Dendritic cell treated with granulocyte-macrophage colony-stimulating factor and Interleukin-4, amounts not matched to agents 40 ng/mL and 50 ng/mL, for 4 days (primary cell): Measurements from ENCODE around the gene EYA2.
"Not testable (repeated sequence)": the region's sequence is repeated elsewhere in the genome, so short reads cannot be mapped to it uniquely, and the experiment has no call there.

ENCODE experiments used
- H3K27ac Mint-ChIP-seq: one replicate; pipeline ENCODE4 v1.8.0; 2022; ENCODE audit warnings: mild to moderate bottlenecking, mixed read lengths
- H3K27me3 Mint-ChIP-seq: one replicate; pipeline ENCODE4 v1.8.0; 2022; ENCODE audit warnings: mild to moderate bottlenecking, mixed read lengths
- H3K36me3 Mint-ChIP-seq: one replicate; pipeline ENCODE4 v1.8.0; 2022; ENCODE audit warnings: low read depth, mixed read lengths
- H3K4me1 Mint-ChIP-seq: one replicate; pipeline ENCODE4 v1.8.0; 2022; ENCODE audit warnings: low read depth, mixed read lengths
- H3K4me3 Mint-ChIP-seq: one replicate; pipeline ENCODE4 v1.8.0; 2022; ENCODE audit warnings: mild to moderate bottlenecking, moderate library complexity, mixed read lengths
- H3K9me3 Mint-ChIP-seq: one replicate; pipeline ENCODE4 v1.8.0; 2022; ENCODE audit warnings: mixed read lengths
- intact Hi-C: fragments of 100-400 bp; cut with micrococcal nuclease; formaldehyde crosslinking; loops from one replicate; pipeline ENCODE4 v1.15.0; 2022

EYA2 gene

DNA sequence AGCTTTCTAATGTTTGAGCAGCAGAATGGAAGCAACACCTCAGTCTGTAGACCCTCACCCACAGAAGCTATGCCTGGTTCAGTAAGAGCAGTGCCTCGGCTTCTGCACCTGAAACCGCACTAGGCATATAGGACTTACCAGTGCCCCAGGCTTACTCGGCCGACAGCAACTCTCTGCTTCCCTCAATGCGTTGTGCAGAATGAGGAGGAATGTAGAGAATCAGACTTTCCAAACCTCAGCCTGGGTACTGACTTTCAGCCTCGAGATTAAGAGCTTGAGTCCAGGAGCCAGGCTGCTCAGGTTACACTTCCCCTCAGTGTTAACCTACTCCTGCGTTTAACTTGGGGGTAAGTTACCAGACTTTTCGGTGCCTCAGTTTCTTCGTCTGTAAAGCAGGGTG lies 8.6 kb downstream of the EYA2 start:
- H3K27me3 Mint-ChIP-seq: peaks cover 27% of the 10 kb centered on the region
- no peaks in the 10 kb centered on the region for H3K36me3 Mint-ChIP-seq
- H3K27ac Mint-ChIP-seq: no peak overlapping the region
- H3K4me3 Mint-ChIP-seq: no peak overlapping the region
- intact Hi-C loops: no loop called here
- no peaks in the 10 kb centered on the region for H3K9me3 Mint-ChIP-seq
- H3K4me1 Mint-ChIP-seq: peaks cover 10% of the 10 kb centered on the region

DNA sequence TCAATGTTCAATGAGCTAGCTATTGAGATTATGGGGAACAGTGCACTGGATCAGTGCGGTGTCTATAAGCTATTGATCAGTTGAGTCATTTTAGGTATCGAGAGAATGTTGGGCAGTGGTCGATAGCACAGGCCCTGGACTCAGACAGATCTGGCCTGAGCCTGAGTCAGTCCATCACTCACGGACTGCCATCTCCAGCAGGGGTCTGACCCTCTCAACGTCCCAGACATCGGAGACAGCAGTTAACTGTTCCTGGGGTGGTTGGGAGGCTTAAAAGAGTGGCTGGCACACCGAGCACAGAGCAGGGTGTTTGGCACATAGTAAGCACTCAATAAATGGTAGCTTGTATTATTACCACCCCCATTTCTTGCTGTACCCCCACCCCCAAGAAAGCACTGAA lies 9.3 kb downstream of the EYA2 start:
- Mint-ChIP-seq H3K4me3 (no peak overlapping the region), H3K4me1 (peaks cover 10% of the 10 kb centered on the region), H3K27ac (no peak overlapping the region), H3K27me3 (peaks cover 23% of the 10 kb centered on the region), H3K36me3 (no peaks in the 10 kb centered on the region), H3K9me3 (no peaks in the 10 kb centered on the region)
- intact Hi-C loops: no loop called here

DNA sequence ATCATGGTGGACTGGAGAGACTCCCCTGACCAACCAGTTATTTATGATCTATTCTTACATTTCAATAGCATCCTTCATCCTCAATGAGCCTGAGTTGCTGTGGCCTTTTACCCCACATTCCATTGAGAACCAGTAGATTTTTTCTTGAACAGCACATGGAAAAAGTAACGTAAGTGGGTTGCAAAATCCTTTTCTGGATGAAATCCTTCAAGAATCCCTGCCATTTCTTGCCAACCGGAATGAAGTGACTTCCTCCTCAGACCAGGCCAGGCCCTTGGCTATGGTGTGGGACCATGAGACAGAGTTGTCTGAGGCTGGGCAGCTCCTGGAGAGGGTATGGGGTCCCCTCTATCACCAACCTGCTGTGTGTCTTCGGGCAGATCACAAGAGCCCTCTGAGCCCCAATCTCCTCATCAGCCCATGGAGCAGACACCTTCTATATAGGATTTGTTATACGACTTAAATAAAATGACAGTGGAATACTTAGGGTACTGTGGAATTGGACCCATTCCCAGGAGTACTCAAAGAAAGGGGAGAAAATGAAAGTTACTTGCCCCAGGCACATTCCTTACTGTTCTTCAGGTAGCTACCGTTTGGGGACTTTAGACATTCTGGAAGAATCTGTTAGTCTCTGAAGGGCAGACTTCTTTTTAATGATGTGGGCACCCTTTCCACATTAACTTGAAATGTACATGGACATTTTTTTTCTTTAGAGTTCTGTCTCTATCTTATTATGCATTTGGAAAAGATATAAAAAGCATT lies 10.9 kb downstream of the EYA2 start:
- intact Hi-C loops: no loop called here
- no peak overlapping the region for H3K4me3 Mint-ChIP-seq
- no peaks in the 10 kb centered on the region for H3K36me3 Mint-ChIP-seq
- H3K9me3 Mint-ChIP-seq: peaks cover 9% of the 10 kb centered on the region
- no peak overlapping the region for H3K27ac Mint-ChIP-seq
- H3K27me3 Mint-ChIP-seq: peaks cover 23% of the 10 kb centered on the region
- no peaks in the 10 kb centered on the region for H3K4me1 Mint-ChIP-seq

DNA sequence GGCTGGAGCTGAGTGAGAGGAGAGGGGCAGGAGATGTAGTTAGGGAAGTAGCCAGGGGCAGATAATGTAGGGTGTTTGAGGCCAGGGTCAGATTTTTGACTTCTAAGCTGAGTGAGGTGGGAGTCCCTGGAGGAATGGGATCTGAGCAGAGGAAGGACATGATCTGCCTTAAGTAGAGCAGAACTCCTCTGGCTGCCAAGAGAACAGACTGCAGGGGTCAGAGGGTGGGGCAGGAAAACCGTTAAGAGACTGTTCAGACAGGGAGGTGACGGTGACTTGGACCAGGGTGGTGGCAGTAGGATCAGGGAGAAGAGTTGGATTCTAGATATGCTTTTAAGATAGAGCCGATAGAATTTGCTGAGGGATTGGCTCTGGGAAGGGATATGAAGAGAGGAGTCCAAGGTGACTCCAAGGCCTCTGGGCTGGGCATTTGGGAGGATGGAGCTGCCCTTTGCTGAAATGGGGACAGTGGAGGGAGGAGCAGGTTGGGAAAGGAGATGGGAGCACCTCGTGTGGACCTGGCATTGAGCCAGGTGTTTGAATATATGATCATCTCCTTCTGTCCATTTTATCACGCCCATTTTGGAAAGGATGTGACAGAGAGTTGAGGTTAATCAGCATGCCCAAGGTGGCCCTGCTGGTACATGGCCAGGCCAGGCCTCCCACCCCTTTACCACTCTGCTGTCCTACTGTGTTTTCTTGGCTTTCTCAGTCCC lies 18.8 kb downstream of the EYA2 start:
- Mint-ChIP-seq H3K36me3 (no peaks in the 10 kb centered on the region), H3K9me3 (peaks cover 9% of the 10 kb centered on the region), H3K4me3 (no peak overlapping the region), H3K4me1 (no peaks in the 10 kb centered on the region), H3K27ac (no peak overlapping the region), H3K27me3 (peaks cover 12% of the 10 kb centered on the region)
- intact Hi-C loops: no loop called here

DNA sequence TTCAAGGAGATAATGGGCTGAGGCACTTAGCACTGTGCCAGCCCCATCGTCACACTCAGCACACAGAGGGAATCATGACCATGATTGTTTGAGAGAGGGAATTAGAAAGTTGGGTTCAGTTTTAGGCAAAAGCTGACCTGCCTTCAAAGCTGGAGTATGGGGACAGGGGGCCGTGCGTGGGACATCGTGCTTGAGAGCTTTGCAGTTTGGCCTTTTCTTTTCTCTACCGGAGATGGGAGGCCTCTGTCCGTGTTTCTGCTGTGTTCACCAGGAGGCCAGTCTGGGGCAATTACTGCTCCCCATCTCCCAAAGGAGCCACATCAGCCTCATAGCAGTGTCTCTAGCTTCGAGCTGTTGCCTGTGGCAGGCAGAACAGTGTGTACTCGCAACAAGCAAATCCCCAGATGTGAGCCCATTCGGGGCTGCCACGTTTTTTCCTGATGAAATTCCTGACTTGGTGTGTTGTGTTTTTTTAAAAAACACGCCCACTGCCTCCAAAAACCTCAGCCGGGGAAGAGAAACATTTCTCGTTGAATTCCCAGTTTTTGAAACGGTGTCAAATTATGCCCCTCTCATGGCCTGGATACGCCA lies 20.2 kb downstream of the EYA2 start:
- Mint-ChIP-seq H3K27ac (no peak overlapping the region), H3K4me3 (no peak overlapping the region), H3K4me1 (no peaks in the 10 kb centered on the region), H3K9me3 (peaks cover 14% of the 10 kb centered on the region), H3K27me3 (peaks cover 7% of the 10 kb centered on the region), H3K36me3 (no peaks in the 10 kb centered on the region)
- intact Hi-C loops: no loop called here

DNA sequence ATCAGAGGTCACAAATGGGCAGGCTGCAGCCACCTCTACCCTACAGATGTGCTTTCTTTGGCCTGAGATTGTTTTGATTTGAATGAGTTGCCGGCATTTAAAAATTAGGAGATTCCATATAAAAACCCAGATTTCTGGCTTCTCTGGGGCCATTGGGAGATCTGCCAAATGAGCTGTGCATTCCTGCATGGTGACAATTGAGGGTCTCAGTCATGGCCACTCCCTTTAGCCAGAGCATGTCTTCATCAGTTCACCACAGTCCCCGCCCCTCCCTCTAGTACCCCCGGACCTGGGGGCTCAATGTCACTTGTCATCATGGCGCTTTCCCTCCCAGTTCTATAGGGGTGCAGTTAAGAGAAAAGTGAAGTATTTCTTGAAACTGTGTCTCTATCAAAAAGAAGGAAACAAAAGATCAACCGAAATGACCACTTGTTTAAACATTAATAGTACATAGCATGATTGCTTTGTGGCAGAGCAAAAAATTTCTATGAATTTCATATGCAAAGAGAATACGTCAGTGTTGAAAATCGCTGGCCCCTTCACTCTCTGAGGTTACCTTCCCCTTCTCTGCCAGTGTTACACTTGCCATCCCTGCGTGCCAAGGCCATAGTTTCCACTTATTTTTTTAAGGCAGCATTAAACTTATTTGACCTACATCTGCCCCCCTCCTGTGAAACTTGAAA lies 21.1 kb downstream of the EYA2 start:
- Mint-ChIP-seq H3K27me3 (peaks cover 4% of the 10 kb centered on the region), H3K4me1 (no peaks in the 10 kb centered on the region), H3K36me3 (no peaks in the 10 kb centered on the region), H3K4me3 (no peak overlapping the region), H3K27ac (no peak overlapping the region), H3K9me3 (peaks cover 8% of the 10 kb centered on the region)
- intact Hi-C loops: no loop called here

DNA sequence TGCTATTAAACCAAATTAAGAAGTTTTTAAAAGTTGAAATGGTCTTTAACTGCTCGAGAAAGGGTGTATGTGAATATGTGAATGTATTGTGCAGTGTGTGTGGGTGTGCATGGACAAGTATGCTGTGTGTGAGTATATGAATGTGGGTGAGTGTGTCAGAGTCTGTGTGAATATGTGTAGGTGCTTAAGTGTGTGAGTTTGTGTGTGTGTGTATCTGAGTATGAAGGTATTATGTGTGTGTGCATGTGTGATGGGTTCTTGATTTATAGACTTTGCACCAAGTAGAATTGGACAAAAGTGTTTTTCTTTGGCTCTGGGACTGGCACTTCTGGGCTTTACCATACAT lies 21.6 kb downstream of the EYA2 start:
- H3K9me3 Mint-ChIP-seq: peaks cover 8% of the 10 kb centered on the region

DNA sequence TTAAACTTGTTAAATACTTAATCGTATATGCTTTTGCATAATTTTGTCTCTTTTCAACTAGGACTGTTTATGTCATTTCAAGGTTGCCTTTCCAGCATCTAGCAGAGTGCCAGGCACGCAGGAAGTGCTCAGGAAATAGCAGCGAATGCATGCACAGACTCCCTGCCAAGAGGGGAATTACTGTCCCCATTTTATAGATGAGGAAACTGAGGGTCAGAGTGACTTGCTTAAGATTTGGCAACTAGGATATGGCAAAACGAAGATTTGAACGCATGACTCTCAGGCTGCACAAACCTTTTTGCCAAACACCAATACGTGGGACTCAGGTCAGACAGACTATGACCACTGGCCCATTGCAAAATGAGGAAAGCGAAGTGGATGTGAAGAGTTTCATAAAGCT lies 22.5 kb downstream of the EYA2 start:
- Mint-ChIP-seq H3K27me3 (peaks cover 4% of the 10 kb centered on the region), H3K4me1 (no peaks in the 10 kb centered on the region), H3K9me3 (peaks cover 8% of the 10 kb centered on the region), H3K27ac (no peak overlapping the region), H3K36me3 (no peaks in the 10 kb centered on the region), H3K4me3 (no peak overlapping the region)
- intact Hi-C loops: no loop called here

More for the DNA sequence above, 21.6 kb downstream of the EYA2 start:
- H3K27me3 Mint-ChIP-seq: peaks cover 4% of the 10 kb centered on the region
- no peak overlapping the region for H3K27ac Mint-ChIP-seq
- no peaks in the 10 kb centered on the region for H3K4me1 Mint-ChIP-seq
- intact Hi-C loops: no loop called here
- no peak overlapping the region for H3K4me3 Mint-ChIP-seq
- H3K36me3 Mint-ChIP-seq: no peaks in the 10 kb centered on the region

DNA sequence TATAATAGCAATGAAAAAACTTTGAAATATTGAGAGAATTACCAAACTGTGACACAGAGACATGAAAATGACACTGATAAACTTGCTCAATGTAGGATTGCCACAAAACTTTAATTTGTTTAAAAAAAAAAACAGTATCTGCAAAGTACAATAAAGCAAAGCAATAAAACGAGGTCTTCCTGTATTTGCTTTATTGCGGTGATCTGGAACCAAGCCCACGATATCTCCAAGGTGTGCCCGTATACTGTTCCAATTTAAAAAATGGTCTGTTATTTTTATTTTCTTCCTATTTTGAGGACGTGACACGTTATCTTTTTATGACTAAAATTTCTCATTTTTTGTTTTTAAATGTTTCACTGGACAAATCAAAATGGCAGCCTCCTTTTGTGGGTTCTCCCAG lies 25.5 kb downstream of the EYA2 start:
- intact Hi-C loops: no loop called here
- Mint-ChIP-seq H3K36me3 (no peaks in the 10 kb centered on the region), H3K9me3 (peaks cover 8% of the 10 kb centered on the region), H3K27me3 (peaks cover 5% of the 10 kb centered on the region), H3K4me1 (no peaks in the 10 kb centered on the region), H3K4me3 (no peak overlapping the region), H3K27ac (no peak overlapping the region)

DNA sequence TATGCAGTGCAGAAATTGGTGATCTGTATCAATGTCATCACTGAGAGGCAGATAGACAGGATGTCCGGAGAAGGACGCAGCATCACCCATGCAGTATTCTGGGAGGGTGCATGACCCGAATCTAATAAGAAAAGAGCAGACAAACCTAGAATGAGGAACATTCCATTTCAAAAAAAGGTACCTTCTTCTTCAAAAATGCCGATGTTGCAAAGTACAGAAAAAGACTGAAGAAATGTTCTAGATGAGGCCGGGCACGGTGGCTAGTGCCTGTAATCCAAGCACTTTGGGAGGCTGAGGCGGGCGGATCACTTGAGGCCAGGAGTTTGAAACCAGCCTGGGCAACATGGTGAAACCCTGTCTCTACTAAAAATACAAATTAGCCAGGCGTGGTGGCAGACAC lies 28.2 kb downstream of the EYA2 start:
- H3K36me3 Mint-ChIP-seq, H3K27ac Mint-ChIP-seq, H3K4me3 Mint-ChIP-seq, intact Hi-C loops, H3K4me1 Mint-ChIP-seq, H3K9me3 Mint-ChIP-seq, H3K27me3 Mint-ChIP-seq: not testable (repeated sequence)

DNA sequence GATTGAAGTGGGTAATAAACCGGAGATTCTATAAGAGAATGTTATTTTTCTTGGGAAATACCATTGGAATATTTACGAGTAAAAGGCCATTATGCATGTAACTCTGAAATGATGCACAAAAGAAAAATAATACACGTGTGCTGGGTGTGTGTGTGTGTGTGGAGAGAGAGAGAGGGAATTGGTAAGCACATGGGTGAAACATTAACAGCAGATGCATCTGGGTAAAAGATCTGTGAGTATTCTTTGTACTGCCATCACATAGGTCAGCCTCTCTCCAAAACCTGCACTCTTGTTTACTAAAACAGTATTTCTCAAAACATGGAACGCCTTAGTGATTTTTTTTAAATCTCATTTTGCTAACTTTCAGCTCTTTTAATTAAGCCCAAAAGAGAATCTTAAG lies 28.9 kb downstream of the EYA2 start:
- Mint-ChIP-seq H3K27ac (no peak overlapping the region), H3K27me3 (peaks cover 11% of the 10 kb centered on the region), H3K4me1 (no peaks in the 10 kb centered on the region), H3K4me3 (no peak overlapping the region), H3K9me3 (peaks cover 8% of the 10 kb centered on the region), H3K36me3 (no peaks in the 10 kb centered on the region)
- intact Hi-C loops: no loop called here

DNA sequence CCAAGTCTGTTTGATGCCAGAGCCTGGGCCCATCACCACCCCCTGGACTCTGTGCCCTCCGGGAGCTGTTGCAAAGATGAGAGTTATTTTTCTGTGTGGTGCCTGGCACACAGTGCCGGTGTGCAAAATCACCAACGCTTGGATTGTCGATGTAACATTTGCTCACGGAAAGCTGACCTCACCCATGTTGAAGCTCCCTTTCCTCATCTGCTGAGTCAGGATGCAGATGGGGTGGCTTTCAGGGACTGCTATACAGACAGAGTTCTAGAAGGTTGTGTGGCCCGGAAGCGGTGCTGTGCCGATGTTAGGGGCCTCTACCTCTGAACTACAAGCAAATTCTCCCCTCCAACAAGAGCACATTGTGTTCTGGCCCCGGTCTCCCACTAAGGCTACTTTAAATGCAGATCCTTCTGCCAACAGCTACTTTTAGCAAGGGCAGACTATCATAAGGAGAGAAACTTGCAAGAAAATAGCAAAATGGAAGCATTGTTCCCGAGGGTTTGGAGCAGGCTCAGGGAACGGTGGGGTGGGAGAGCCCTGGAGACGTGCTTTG lies 34.0 kb downstream of the EYA2 start:
- peaks cover 25% of the 10 kb centered on the region for H3K27me3 Mint-ChIP-seq
- no peak overlapping the region for H3K4me3 Mint-ChIP-seq
- no peak overlapping the region for H3K27ac Mint-ChIP-seq
- H3K4me1 Mint-ChIP-seq: no peaks in the 10 kb centered on the region
- no peaks in the 10 kb centered on the region for H3K36me3 Mint-ChIP-seq
- no peaks in the 10 kb centered on the region for H3K9me3 Mint-ChIP-seq
- intact Hi-C loops: no loop called here

DNA sequence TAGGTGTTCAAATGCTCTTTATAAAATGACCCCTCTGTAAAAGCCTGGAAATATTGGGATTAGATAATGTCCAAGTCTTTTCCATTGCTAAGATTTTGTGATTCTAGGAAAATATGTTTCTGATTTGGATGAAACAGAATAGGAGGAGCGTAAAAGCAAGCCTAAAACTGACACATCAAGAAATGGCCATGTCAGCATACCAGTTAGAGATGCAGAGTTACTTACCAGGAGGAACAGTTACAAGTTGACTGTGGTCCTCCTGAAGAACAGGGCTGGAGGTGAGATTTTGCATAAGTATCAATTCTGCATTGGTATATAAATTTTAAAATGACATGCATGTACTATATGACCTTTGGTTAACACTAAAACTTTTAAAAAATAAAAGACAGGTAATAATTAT lies 35.3 kb downstream of the EYA2 start:
- Mint-ChIP-seq H3K27ac (no peak overlapping the region), H3K4me3 (no peak overlapping the region), H3K4me1 (no peaks in the 10 kb centered on the region), H3K36me3 (no peaks in the 10 kb centered on the region), H3K9me3 (no peaks in the 10 kb centered on the region), H3K27me3 (peaks cover 29% of the 10 kb centered on the region)
- intact Hi-C loops: no loop called here
